GM12872 (cell line): ENCODE results near the gene LARGE1.

ENCODE experiments used
- TF ChIP-seq, protein P1 (sequence below): IDR thresholded peaks from 3 replicates; pipeline ENCODE4 v1.5.1; 2011; ENCODE audit warnings: low read depth, mild to moderate bottlenecking, low read length, moderate library complexity; ENCODE audit not compliant: insufficient read depth

The LARGE1 gene

GRCh38 chr22:33757802-33758483 is 162.3 kb downstream of the LARGE1 start:
- TF ChIP-seq, protein P1, sequence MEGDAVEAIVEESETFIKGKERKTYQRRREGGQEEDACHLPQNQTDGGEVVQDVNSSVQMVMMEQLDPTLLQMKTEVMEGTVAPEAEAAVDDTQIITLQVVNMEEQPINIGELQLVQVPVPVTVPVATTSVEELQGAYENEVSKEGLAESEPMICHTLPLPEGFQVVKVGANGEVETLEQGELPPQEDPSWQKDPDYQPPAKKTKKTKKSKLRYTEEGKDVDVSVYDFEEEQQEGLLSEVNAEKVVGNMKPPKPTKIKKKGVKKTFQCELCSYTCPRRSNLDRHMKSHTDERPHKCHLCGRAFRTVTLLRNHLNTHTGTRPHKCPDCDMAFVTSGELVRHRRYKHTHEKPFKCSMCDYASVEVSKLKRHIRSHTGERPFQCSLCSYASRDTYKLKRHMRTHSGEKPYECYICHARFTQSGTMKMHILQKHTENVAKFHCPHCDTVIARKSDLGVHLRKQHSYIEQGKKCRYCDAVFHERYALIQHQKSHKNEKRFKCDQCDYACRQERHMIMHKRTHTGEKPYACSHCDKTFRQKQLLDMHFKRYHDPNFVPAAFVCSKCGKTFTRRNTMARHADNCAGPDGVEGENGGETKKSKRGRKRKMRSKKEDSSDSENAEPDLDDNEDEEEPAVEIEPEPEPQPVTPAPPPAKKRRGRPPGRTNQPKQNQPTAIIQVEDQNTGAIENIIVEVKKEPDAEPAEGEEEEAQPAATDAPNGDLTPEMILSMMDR = no peak

- TF ChIP-seq, protein P1 = no peak
Observed at GRCh38 chr22:33757041-33757801, 163.1 kb downstream of the LARGE1 start.

- TF ChIP-seq, protein P1 = no peak
Observed at GRCh38 chr22:33756508-33756949, 163.7 kb downstream of the LARGE1 start.

DNA sequence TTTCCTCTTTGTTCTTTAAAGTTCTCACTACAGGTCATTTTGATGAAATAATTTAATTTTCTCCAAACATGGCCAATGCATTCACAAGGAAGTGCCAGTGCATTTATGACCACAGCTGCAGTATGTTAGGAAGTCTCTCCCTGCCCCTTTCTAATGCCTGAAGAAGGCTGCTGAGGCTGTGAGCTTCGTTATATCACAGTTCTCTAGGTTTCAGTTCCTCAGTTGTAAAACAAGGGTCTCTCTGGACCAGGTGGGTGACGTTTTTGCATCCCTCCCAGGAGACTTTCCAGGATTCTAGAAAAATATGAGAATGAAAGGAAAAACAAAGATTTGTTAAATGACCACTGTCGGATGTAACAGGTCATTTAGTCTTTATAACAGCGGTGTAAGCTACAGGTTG is 171.6 kb downstream of the LARGE1 start:
- TF ChIP-seq, protein P1 = no peak

DNA sequence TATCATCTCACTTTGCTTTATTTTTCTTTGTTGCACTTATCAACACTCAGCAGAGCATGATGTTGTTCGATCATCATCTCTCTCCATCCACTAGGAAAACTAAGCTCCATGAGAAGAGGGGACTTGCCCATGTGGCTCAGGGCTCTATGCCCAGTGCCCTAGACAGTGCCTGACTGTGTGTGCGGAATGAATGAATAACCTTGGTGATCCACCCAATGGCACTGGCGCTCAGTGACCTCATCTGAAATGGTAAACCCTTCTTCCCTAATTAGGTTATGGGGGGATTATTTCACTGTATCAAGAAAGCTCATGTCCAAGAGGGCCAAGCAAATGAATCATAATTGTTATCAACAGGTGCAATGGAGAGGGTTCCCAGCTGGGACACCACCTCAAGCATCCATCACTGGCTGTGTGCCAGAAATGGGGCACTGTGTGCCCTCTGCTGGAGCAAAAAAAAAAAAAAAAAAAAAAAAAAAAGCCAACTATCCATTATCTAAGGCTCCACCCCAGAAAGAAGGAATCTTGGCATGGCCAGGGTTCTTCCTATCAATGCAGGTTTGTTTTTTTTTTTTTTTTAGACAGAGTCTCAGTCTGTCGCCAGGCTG is 172.6 kb downstream of the LARGE1 start:
- TF ChIP-seq, protein P1 = no peak

DNA sequence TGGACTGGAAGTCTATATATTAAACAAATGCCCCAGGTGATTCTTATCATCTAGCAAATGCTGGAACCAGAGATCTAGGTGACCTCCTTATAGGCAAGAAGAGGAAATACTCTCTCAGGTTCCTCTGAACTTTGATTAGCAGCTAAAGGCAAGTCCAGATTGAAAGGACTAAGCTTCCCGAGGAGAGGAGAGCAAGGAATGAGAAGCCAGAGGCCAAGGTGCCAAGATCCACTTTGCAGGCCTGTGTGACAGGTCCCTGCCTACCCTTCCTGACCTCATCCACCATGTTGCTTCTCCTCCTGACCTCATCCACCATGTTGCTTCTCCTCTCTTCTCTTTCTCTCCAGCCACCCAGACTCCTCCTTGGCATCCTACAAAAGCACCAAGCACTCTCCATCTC is 173.2 kb downstream of the LARGE1 start:
- TF ChIP-seq, protein P1 = no peak

- TF ChIP-seq, protein P1 = no peak
Observed at GRCh38 chr22:33746501-33746928, 173.8 kb downstream of the LARGE1 start.
